ENCODE results near the gene AURKAIP1.

Gene AURKAIP1

GRCh38 chr1:1374589-1374928 lies 448 bp downstream of the AURKAIP1 start:
- no peak for TF ChIP-seq EZH2phosphoT487 (IDR thresholded peaks at IDR 0.05; ENCODE audit: low read length)
- no peak for TF ChIP-seq EZH2 (optimal IDR thresholded peaks at IDR 0.05; ENCODE audit: low read depth, low read length)
- TF ChIP-seq CTCF (IDR thresholded peaks at IDR 0.05; ENCODE audit: low read length) = no peak
- no peak for DNase-seq
- Histone ChIP-seq H3K79me2 (ENCODE audit: low read length) (peaks cover 26% of the 10 kb centered on the region), H3K27me3 (replicated peaks; ENCODE audit: insufficient read depth, low read length) (no peaks in the 10 kb centered on the region), H3K9me3 (replicated peaks; ENCODE audit: insufficient read depth, low read length) (no peaks in the 10 kb centered on the region), H3K27ac (ENCODE audit: low read length) (peak overlapping the region; percentile 73), H4K20me1 (ENCODE audit: insufficient read depth, low read length) (no peaks in the 10 kb centered on the region), H3K4me2 (ENCODE audit: low read depth, low read length) (peak overlapping the region; percentile 77), H3K4me3 (ENCODE audit: low read length) (peak overlapping the region; percentile 96), H3K9ac (ENCODE audit: low read length) (peak overlapping the region; percentile 98), H3K9me2 (replicated peaks; ENCODE audit: insufficient read depth, low read length) (no peaks in the 10 kb centered on the region), H3K4me1 (ENCODE audit: low read length) (peaks cover 16% of the 10 kb centered on the region), H3F3A (ENCODE audit: insufficient read depth, low read length) (peaks cover 15% of the 10 kb centered on the region), H3K36me3 (replicated peaks; ENCODE audit: insufficient read depth, low read length) (no peaks in the 10 kb centered on the region), H2AFZ (ENCODE audit: low read length) (peak overlapping the region; percentile 81)

GRCh38 chr1:1373815-1374588 lies 1.0 kb downstream of the AURKAIP1 start:
- H3K27me3 ChIP-seq (replicated peaks; ENCODE audit: insufficient read depth, low read length) = no peaks in the 10 kb centered on the region
- peaks cover 26% of the 10 kb centered on the region for H3K79me2 ChIP-seq (ENCODE audit: low read length)
- peaks cover 16% of the 10 kb centered on the region for H3K4me1 ChIP-seq (ENCODE audit: low read length)
- no peak for DNase-seq
- H3F3A ChIP-seq (ENCODE audit: insufficient read depth, low read length) = peaks cover 15% of the 10 kb centered on the region
- no peaks in the 10 kb centered on the region for H3K36me3 ChIP-seq (replicated peaks; ENCODE audit: insufficient read depth, low read length)
- H3K9me2 ChIP-seq (replicated peaks; ENCODE audit: insufficient read depth, low read length) = no peaks in the 10 kb centered on the region
- peak overlapping the region; percentile 98 for H3K9ac ChIP-seq (ENCODE audit: low read length)
- H3K9me3 ChIP-seq (replicated peaks; ENCODE audit: insufficient read depth, low read length) = no peaks in the 10 kb centered on the region
- H3K27ac ChIP-seq (ENCODE audit: low read length) = no peak overlapping the region
- peak overlapping the region; percentile 77 for H3K4me2 ChIP-seq (ENCODE audit: low read depth, low read length)
- no peaks in the 10 kb centered on the region for H4K20me1 ChIP-seq (ENCODE audit: insufficient read depth, low read length)
- H2AFZ ChIP-seq (ENCODE audit: low read length) = no peak overlapping the region
- H3K4me3 ChIP-seq (ENCODE audit: low read length) = peak overlapping the region; percentile 96
- TF ChIP-seq EZH2 (optimal IDR thresholded peaks at IDR 0.05; ENCODE audit: low read depth, low read length) (no peak), CTCF (IDR thresholded peaks at IDR 0.05; ENCODE audit: low read length) (no peak)

GRCh38 chr1:1373051-1373814 lies 1.8 kb downstream of the AURKAIP1 start:
- Histone ChIP-seq H3F3A (ENCODE audit: insufficient read depth, low read length) (peaks cover 15% of the 10 kb centered on the region), H3K4me1 (ENCODE audit: low read length) (peaks cover 16% of the 10 kb centered on the region), H4K20me1 (ENCODE audit: insufficient read depth, low read length) (no peaks in the 10 kb centered on the region), H3K36me3 (replicated peaks; ENCODE audit: insufficient read depth, low read length) (no peaks in the 10 kb centered on the region), H3K9me3 (replicated peaks; ENCODE audit: insufficient read depth, low read length) (no peaks in the 10 kb centered on the region), H3K4me3 (ENCODE audit: low read length) (no peak overlapping the region), H3K27me3 (replicated peaks; ENCODE audit: insufficient read depth, low read length) (no peaks in the 10 kb centered on the region), H3K79me2 (ENCODE audit: low read length) (peaks cover 26% of the 10 kb centered on the region), H3K9ac (ENCODE audit: low read length) (no peak overlapping the region), H3K27ac (ENCODE audit: low read length) (no peak overlapping the region), H3K4me2 (ENCODE audit: low read depth, low read length) (no peak overlapping the region), H3K9me2 (replicated peaks; ENCODE audit: insufficient read depth, low read length) (no peaks in the 10 kb centered on the region), H2AFZ (ENCODE audit: low read length) (no peak overlapping the region)
- DNase-seq = no peak
- no peak for TF ChIP-seq CTCF (IDR thresholded peaks at IDR 0.05; ENCODE audit: low read length)
- TF ChIP-seq EZH2 (optimal IDR thresholded peaks at IDR 0.05; ENCODE audit: low read depth, low read length) = no peak
- no peak for TF ChIP-seq EZH2phosphoT487 (IDR thresholded peaks at IDR 0.05; ENCODE audit: low read length)
